Heart left ventricle (tissue), 13 donors: Measurements from ENCODE around the gene HFM1.
A peak's percentile ranks its signal among the peaks of the same experiment; 100 is the strongest.

Source experiments
- POLR2A ChIP-seq, 2 donors: fragments of 450-650 bp; IDR thresholded peaks; one replicate each; pipeline ENCODE4 v1.6.1; 2017; ENCODE audit warnings: antibody characterized with exemption in 2 of 2, mild to moderate bottlenecking in 2 of 2, moderate library complexity in 2 of 2
- TF ChIP-seq, protein P1 (sequence below), 12 donors: fragments of 200-600 bp; sonication (generic) in 4 of 12; IDR thresholded peaks; one replicate each; pipeline versions ENCODE4 v1.5.0 to v1.8.0; 2018 to 2022; ENCODE audit warnings: antibody characterized with exemption in 12 of 12, mild to moderate bottlenecking in 5 of 12
- donor health status: ischemic (EF 13 %, LVEDD 7.1; RV severe dilation, severe dysfunction).
- donor health status: DM: no; HTN: yes; CAD: no.
- donor health status: DM: no; HTN: no; CAD: no.
- donor health status: ischemic (EF 25% LVEDD 6.9; RV normal size, moderate dysfunction).
- donor health status: ischemic (EF 25% LVEDD 5.7; RV mildly dilated, moderate dysfunction).
- donor health status: ischemic (EF 35%, LVEDD 5.7; RV mildly dilated, moderate dysfunction).
- donor health status: nonischemic (EF 11% LVEDD 7.7; RV severe dilation, severe dysfunction).
- donor health status: DM: yes; HTN: yes; CAD: no.
- donor health status: PGD.
- donor health status: ischemic (EF 29% LVEDD 5.4; RV normal size, mild dysfunction).
- donor health status: nonischemic (EF 23%, LVEDD 6.1; RV moderate dilation, normal function).

DNA sequence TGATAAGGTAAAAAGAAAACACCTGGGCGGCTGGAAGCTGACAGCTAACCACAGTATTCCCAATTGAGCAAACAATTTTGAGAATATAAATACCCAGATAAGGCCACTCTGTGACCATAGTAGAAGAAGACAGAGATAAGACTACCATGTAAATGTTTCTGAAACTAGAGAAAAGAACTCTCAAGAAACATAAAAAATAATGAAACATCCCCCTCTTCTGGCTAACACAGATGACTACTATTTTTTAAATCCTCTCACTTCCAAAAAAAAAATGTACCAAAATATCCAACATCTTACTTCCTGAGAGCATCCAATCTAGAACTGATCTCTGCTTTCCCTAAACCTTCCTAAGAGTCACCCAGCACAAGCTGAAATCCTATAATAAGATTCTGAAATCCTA lies 125.9 kb downstream of the HFM1 start:
- TF ChIP-seq, protein P1, sequence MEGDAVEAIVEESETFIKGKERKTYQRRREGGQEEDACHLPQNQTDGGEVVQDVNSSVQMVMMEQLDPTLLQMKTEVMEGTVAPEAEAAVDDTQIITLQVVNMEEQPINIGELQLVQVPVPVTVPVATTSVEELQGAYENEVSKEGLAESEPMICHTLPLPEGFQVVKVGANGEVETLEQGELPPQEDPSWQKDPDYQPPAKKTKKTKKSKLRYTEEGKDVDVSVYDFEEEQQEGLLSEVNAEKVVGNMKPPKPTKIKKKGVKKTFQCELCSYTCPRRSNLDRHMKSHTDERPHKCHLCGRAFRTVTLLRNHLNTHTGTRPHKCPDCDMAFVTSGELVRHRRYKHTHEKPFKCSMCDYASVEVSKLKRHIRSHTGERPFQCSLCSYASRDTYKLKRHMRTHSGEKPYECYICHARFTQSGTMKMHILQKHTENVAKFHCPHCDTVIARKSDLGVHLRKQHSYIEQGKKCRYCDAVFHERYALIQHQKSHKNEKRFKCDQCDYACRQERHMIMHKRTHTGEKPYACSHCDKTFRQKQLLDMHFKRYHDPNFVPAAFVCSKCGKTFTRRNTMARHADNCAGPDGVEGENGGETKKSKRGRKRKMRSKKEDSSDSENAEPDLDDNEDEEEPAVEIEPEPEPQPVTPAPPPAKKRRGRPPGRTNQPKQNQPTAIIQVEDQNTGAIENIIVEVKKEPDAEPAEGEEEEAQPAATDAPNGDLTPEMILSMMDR (IDR thresholded peaks at IDR 0.05), result peak in 5 of 12 donors; percentile 13 to 42 (median 27)
- no peak for TF ChIP-seq POLR2A (IDR thresholded peaks at IDR 0.05)
